Endothelial cell of umbilical vein (primary cell): ENCODE measurements around the gene ACOT11. TPM values are rescaled to one million over a fixed set of nuclear protein-coding genes. Genes with fewer than 3 reads are reported as not detected.

Experiments used
- BruUV-seq: library from RNA; stranded (reverse); fragments of 400-500 nt; replicated peaks from 2 replicates; lab custom pipeline; 2021; lab: Mats Ljungman, UMichigan
- CTCF ChIA-PET: fragments of 300-600, 350-600 bp; sonication (Branson Sonifier 250); formaldehyde crosslinking; loops from one replicate; lab custom pipeline; 2021; ENCODE audit warnings: antibody characterized with exemption, inconsistent platforms; lab: Charles Lee
- POLR2A ChIA-PET: fragments of 300-600, 350-600 bp; sonication (Branson Sonifier 250); formaldehyde crosslinking; loops from one replicate; lab custom pipeline; 2021; ENCODE audit warnings: antibody characterized with exemption, inconsistent platforms; lab: Charles Lee
- DNase-seq: peaks from one replicate; pipeline ENCODE4 v3.0.0-alpha.2; 2011; ENCODE audit warnings: low read depth, low spot score
- FAIRE-seq: peaks from 2 replicates; lab custom pipeline; 2011; peaks lifted over from hg19 to GRCh38; lab: Jason Lieb, UNC
- H2AFZ ChIP-seq: 2 replicates; pipeline ENCODE4 v1.6.0; 2012; ENCODE audit warnings: low read depth, low read length, control low read depth, inconsistent platforms
- H3K27ac ChIP-seq: 2 replicates; pipeline ENCODE4 v1.5.1; 2011; ENCODE audit warnings: low read depth, mild to moderate bottlenecking, control low read depth, low read length, moderate library complexity; ENCODE audit not compliant: insufficient read depth
- H3K27me3 ChIP-seq, 2 experiments: 2 replicates each; pipeline versions ENCODE4 v1.6.0 to v1.6.1; 2011; ENCODE audit warnings: low read length in 2 of 2, mixed read lengths in 1 of 2; ENCODE audit not compliant: control insufficient read depth in 2 of 2, insufficient read depth in 2 of 2
- H3K36me3 ChIP-seq, 2 experiments: 2 replicates in 1 of 2; 3 replicates in 1 of 2; pipeline ENCODE4 v1.5.1; 2011; ENCODE audit warnings: low read length in 2 of 2, mild to moderate bottlenecking in 1 of 2, moderate library complexity in 1 of 2; ENCODE audit not compliant: control insufficient read depth in 2 of 2, insufficient read depth in 2 of 2; ENCODE audit errors: extremely low read depth in 1 of 2
- H3K4me1 ChIP-seq: 3 replicates; pipeline ENCODE4 v1.5.1; 2011; ENCODE audit warnings: mild to moderate bottlenecking, low read length; ENCODE audit not compliant: control insufficient read depth, insufficient read depth; ENCODE audit errors: extremely low read depth
- H3K4me2 ChIP-seq: 2 replicates; pipeline ENCODE4 v1.6.1; 2011; ENCODE audit warnings: low read length, control low read depth, mixed read lengths; ENCODE audit not compliant: insufficient read depth
- H3K4me3 ChIP-seq, 3 experiments: fragments of 200-600 bp in 1 of 3; sonication (generic), shearing (Covaris generic) in 1 of 3; replicated peaks in 1 of 3; 2 replicates each; pipeline ENCODE4 v1.5.1; 2011 to 2016; ENCODE audit warnings: control low read depth in 3 of 3, low read length in 3 of 3, mild to moderate bottlenecking in 2 of 3, inconsistent platforms in 1 of 3, low read depth in 1 of 3, moderate library complexity in 1 of 3; ENCODE audit not compliant: insufficient read depth in 1 of 3
- H3K79me2 ChIP-seq: 2 replicates; pipeline ENCODE4 v1.6.0; 2012; ENCODE audit warnings: low read length, inconsistent platforms; ENCODE audit not compliant: control insufficient read depth, insufficient read depth
- H3K9ac ChIP-seq: replicated peaks from 2 replicates; pipeline ENCODE3; 2011; ENCODE audit warnings: low read length, control low read depth; ENCODE audit not compliant: insufficient read depth; ENCODE audit errors: extremely low read depth
- H3K9me1 ChIP-seq: replicated peaks from 3 replicates; pipeline ENCODE4 v1.6.0; 2011; ENCODE audit warnings: mild to moderate bottlenecking, low read length; ENCODE audit not compliant: control insufficient read depth, insufficient read depth; ENCODE audit errors: extremely low read depth
- H3K9me3 ChIP-seq: replicated peaks from 2 replicates; pipeline ENCODE4 v1.5.1; 2012; ENCODE audit warnings: low read length, inconsistent platforms; ENCODE audit not compliant: control insufficient read depth, insufficient read depth
- H4K20me1 ChIP-seq: replicated peaks from 2 replicates; pipeline ENCODE3; 2011; ENCODE audit warnings: mild to moderate bottlenecking, low read length; ENCODE audit not compliant: control insufficient read depth, insufficient read depth; ENCODE audit errors: extremely low read depth
- EZH2 ChIP-seq: IDR thresholded peaks from 2 replicates; pipeline ENCODE4 v1.6.1; 2012; ENCODE audit warnings: borderline replicate concordance, low read depth, mild to moderate bottlenecking, moderate library complexity, low read length, inconsistent platforms; ENCODE audit not compliant: severe bottlenecking
- FOS ChIP-seq: IDR thresholded peaks from 2 replicates; pipeline ENCODE4 v1.6.1; 2011; ENCODE audit warnings: mild to moderate bottlenecking, low read length, moderate library complexity, borderline replicate concordance; ENCODE audit not compliant: insufficient read depth
- GATA2 ChIP-seq: IDR thresholded peaks from 2 replicates; pipeline ENCODE4 v1.7.0; 2011; ENCODE audit warnings: low read depth, mild to moderate bottlenecking, moderate library complexity, mixed read lengths, low read length; ENCODE audit not compliant: insufficient read length, insufficient read depth
- dilution Hi-C: fragments of 300-500 bp; cut with MboI; formaldehyde crosslinking; loops from one replicate; pipeline ENCODE4 v1.15.0; 2019; ENCODE audit warnings: low sequenced_read_pairs; ENCODE audit not compliant: extremely low pct_ligation_motif_present
- intact Hi-C: fragments of 100-400 bp; cut with micrococcal nuclease; formaldehyde crosslinking; loops from one replicate; pipeline ENCODE4 v1.10.0; 2022
- polyA plus RNA-seq, 4 experiments: library from polyadenylated mRNA; depleted of rRNA in 3 of 4; stranded (reverse) in 3 of 4; unstranded in 1 of 4; fragments of >200 nt; gene quantifications; 2 replicates each; pipeline versions ENCODE4 v1.2.1 to v1.2.3, GENCODE V29; 2011 to 2012; ENCODE audit warnings: missing spikeins in 1 of 4
- total RNA-seq: library from RNA; stranded (reverse); gene quantifications from 2 replicates; pipeline ENCODE4 v1.2.3, GENCODE V29; 2021
- TF ChIP-seq, protein P1 (sequence below): IDR thresholded peaks from 2 replicates; pipeline ENCODE4 v1.6.1; 2011; ENCODE audit not compliant: insufficient read depth, insufficient read length
- TF ChIP-seq, protein P2 (sequence below), 2 donors: IDR thresholded peaks; 1 replicate in 1 of 2; 2 replicates in 1 of 2; pipeline ENCODE4 v1.5.1; 2011; ENCODE audit warnings: low read length in 2 of 2, mild to moderate bottlenecking in 2 of 2, moderate library complexity in 2 of 2, control low read depth in 1 of 2, inconsistent platforms in 1 of 2, low read depth in 1 of 2; ENCODE audit not compliant: insufficient read depth in 1 of 2; ENCODE audit errors: extremely low read depth in 1 of 2

ACOT11 gene
- total and polyA plus RNA-seq, 2 donors (not counting 3 experiments of a cell fraction or from before 2014, with no cell fraction given) = 4.5 to 5.4 TPM

DNA sequence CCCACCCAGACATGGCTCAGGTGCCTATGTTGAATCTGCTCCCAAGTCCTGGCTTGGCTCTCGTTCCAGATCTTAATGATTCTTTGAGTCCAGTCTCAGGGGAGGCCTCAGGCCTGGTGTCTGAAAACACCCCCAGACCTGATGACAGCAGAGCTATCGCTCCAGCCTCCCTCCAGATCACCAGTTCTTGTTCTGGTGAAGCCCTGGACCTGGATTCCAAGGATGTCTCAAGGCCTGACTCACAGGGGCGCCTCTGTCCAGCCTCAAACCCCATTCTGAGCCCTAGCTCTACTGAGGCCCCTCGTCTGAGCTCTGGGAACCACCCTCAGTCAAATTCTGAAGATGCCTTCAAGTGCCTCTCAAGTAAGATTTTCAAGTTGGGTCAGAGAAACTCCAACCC, 105.0 kb downstream of the ACOT11 start:
- no peak overlapping the region for H3K4me2 ChIP-seq
- TF ChIP-seq, protein P1, sequence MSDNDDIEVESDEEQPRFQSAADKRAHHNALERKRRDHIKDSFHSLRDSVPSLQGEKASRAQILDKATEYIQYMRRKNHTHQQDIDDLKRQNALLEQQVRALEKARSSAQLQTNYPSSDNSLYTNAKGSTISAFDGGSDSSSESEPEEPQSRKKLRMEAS = no peak
- no peak for TF ChIP-seq GATA2
- TF ChIP-seq, protein P2, sequence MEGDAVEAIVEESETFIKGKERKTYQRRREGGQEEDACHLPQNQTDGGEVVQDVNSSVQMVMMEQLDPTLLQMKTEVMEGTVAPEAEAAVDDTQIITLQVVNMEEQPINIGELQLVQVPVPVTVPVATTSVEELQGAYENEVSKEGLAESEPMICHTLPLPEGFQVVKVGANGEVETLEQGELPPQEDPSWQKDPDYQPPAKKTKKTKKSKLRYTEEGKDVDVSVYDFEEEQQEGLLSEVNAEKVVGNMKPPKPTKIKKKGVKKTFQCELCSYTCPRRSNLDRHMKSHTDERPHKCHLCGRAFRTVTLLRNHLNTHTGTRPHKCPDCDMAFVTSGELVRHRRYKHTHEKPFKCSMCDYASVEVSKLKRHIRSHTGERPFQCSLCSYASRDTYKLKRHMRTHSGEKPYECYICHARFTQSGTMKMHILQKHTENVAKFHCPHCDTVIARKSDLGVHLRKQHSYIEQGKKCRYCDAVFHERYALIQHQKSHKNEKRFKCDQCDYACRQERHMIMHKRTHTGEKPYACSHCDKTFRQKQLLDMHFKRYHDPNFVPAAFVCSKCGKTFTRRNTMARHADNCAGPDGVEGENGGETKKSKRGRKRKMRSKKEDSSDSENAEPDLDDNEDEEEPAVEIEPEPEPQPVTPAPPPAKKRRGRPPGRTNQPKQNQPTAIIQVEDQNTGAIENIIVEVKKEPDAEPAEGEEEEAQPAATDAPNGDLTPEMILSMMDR (IDR thresholded peaks at IDR 0.05; ENCODE audit: extremely low read depth in 1 of 2, insufficient read depth in 1 of 2, low read depth in 1 of 2, low read length in 2 of 2) = no peak
- TF ChIP-seq FOS = no peak
- no peak for TF ChIP-seq EZH2
- H3K9me1 ChIP-seq = no peaks in the 10 kb centered on the region
- ChIA-PET POLR2A (no interaction called here), CTCF (no interaction called here)
- H3K27me3 ChIP-seq = peaks cover 0 to 14% of the 10 kb centered on the region in 2 experiments
- no peak overlapping the region for H3K9ac ChIP-seq
- no TSS peak for BruUV-seq
- no peak overlapping the region for H3K4me3 ChIP-seq
- no peaks in the 10 kb centered on the region for H4K20me1 ChIP-seq
- H3K36me3 ChIP-seq = no peaks in the 10 kb centered on the region
- H3K9me3 ChIP-seq = no peaks in the 10 kb centered on the region
- H3K79me2 ChIP-seq = no peaks in the 10 kb centered on the region
- no peaks in the 10 kb centered on the region for H3K4me1 ChIP-seq
- FAIRE-seq (no peak), DNase-seq (no peak)
- intact Hi-C loops = no loop called here
- H2AFZ ChIP-seq = no peak overlapping the region
- no peak overlapping the region for H3K27ac ChIP-seq
- dilution Hi-C loops = no loop called here
